CD14-positive monocyte (primary cell): ENCODE results near the gene DAPK1. TPM values are rescaled to one million over a fixed set of nuclear protein-coding genes. Genes with fewer than 3 reads are reported as not detected.

Experiments used
- DNase-seq, 3 donors: peaks; one replicate each; pipeline ENCODE4 v3.0.0-alpha.2; 2011 to 2022
- H2AFZ ChIP-seq: 2 replicates; pipeline ENCODE4 v1.6.0; 2012; ENCODE audit warnings: mild to moderate bottlenecking, low read depth, low read length, inconsistent platforms; ENCODE audit not compliant: insufficient read depth, poor library complexity, severe bottlenecking
- H3K27ac ChIP-seq, 2 donors: 1 replicate in 1 of 2; 2 replicates in 1 of 2; pipeline ENCODE4 v1.5.1; 2012 to 2013; ENCODE audit warnings: low read length in 2 of 2, control low read depth in 1 of 2, inconsistent platforms in 1 of 2, low read depth in 1 of 2, mild to moderate bottlenecking in 1 of 2
- H3K27me3 ChIP-seq, 2 donors: one replicate each; pipeline versions ENCODE4 v1.6.0 to v1.6.1; 2011 to 2013; ENCODE audit warnings: low read length in 2 of 2; ENCODE audit not compliant: control insufficient read depth in 2 of 2, insufficient read depth in 2 of 2
- H3K36me3 ChIP-seq, 2 donors: replicated peaks in 1 of 2; 1 replicate in 1 of 2; 2 replicates in 1 of 2; pipeline versions ENCODE4 v1.5.1 to v1.6.1; 2012 to 2013; ENCODE audit warnings: low read length in 2 of 2, control low read depth in 1 of 2, inconsistent platforms in 1 of 2, mild to moderate bottlenecking in 1 of 2; ENCODE audit not compliant: insufficient read depth in 2 of 2, control insufficient read depth in 1 of 2
- H3K4me1 ChIP-seq, 2 donors: 1 replicate in 1 of 2; 2 replicates in 1 of 2; pipeline versions ENCODE4 v1.5.1 to v1.6.1; 2012 to 2013; ENCODE audit warnings: low read length in 2 of 2, control low read depth in 1 of 2, inconsistent platforms in 1 of 2, mild to moderate bottlenecking in 1 of 2, moderate library complexity in 1 of 2; ENCODE audit not compliant: insufficient read depth in 2 of 2, control insufficient read depth in 1 of 2
- H3K4me2 ChIP-seq: replicated peaks from 2 replicates; pipeline ENCODE3; 2012; ENCODE audit warnings: low read length, moderate library complexity, mild to moderate bottlenecking; ENCODE audit not compliant: poor library complexity, severe bottlenecking; ENCODE audit errors: extremely low read depth
- H3K4me3 ChIP-seq, 3 experiments: fragments of 200-600 bp in 1 of 3; sonication (generic) in 1 of 3; replicated peaks in 1 of 3; 1 replicate in 2 of 3; 2 replicates in 1 of 3; pipeline ENCODE4 v1.5.1; 2011 to 2013; ENCODE audit warnings: low read length in 3 of 3, mild to moderate bottlenecking in 3 of 3, control low read depth in 2 of 3, low read depth in 2 of 3, inconsistent platforms in 1 of 3, moderate library complexity in 1 of 3
- H3K79me2 ChIP-seq: 2 replicates; pipeline ENCODE4 v1.6.0; 2012; ENCODE audit warnings: mild to moderate bottlenecking, control low read depth, inconsistent platforms, low read length, moderate library complexity; ENCODE audit not compliant: insufficient read depth
- H3K9ac ChIP-seq: 2 replicates; pipeline ENCODE4 v1.6.0; 2017; ENCODE audit warnings: low read length, mild to moderate bottlenecking; ENCODE audit not compliant: insufficient read depth, poor library complexity, severe bottlenecking
- H3K9me3 ChIP-seq, 2 donors: replicated peaks in 1 of 2; 1 replicate in 1 of 2; 2 replicates in 1 of 2; pipeline versions ENCODE4 v1.5.1 to v1.6.1; 2012 to 2013; ENCODE audit warnings: low read length in 2 of 2, control low read depth in 1 of 2; ENCODE audit not compliant: control insufficient read depth in 1 of 2, insufficient read depth in 1 of 2
- H4K20me1 ChIP-seq: 2 replicates; pipeline ENCODE4 v1.6.0; 2012; ENCODE audit warnings: mild to moderate bottlenecking, low read length, control low read depth, moderate library complexity; ENCODE audit not compliant: insufficient read depth
- H3K27ac Mint-ChIP-seq, 7 donors: one replicate each; pipeline ENCODE4 v1.8.0; 2020; ENCODE audit warnings: mild to moderate bottlenecking in 7 of 7, mixed read lengths in 7 of 7, moderate library complexity in 6 of 7, inconsistent platforms in 2 of 7
- H3K27me3 Mint-ChIP-seq, 3 donors: one replicate each; pipeline ENCODE4 v1.8.0; 2021 to 2022; ENCODE audit warnings: low read depth in 3 of 3, mild to moderate bottlenecking in 3 of 3, mixed read lengths in 3 of 3, moderate library complexity in 3 of 3, inconsistent platforms in 1 of 3
- H3K36me3 Mint-ChIP-seq, 2 donors: one replicate each; pipeline ENCODE4 v1.8.0; 2020; ENCODE audit warnings: mixed read lengths in 2 of 2, inconsistent platforms in 1 of 2, mild to moderate bottlenecking in 1 of 2
- H3K4me1 Mint-ChIP-seq: one replicate; pipeline ENCODE4 v1.8.0; 2020; ENCODE audit warnings: mild to moderate bottlenecking, mixed read lengths
- H3K4me3 Mint-ChIP-seq, 2 donors: one replicate each; pipeline ENCODE4 v1.8.0; 2020; ENCODE audit warnings: mild to moderate bottlenecking in 2 of 2, mixed read lengths in 2 of 2, moderate library complexity in 1 of 2
- H3K9me3 Mint-ChIP-seq, 7 donors: one replicate each; pipeline ENCODE4 v1.8.0; 2020 to 2022; ENCODE audit warnings: mixed read lengths in 7 of 7, mild to moderate bottlenecking in 6 of 7, moderate library complexity in 6 of 7, inconsistent platforms in 2 of 7
- WGBS: methylation state at CpG from one replicate; pipeline ENCODE4 v1.1.5; 2013; ENCODE audit warnings: missing lambda C conversion rate; ENCODE audit not compliant: insufficient coverage; 5-methylcytosine and 5-hydroxymethylcytosine counted together
- intact Hi-C, 2 donors: fragments of 100-400 bp; cut with micrococcal nuclease; formaldehyde crosslinking; loops; one replicate each; pipeline versions ENCODE4 v1.15.0 to v1.15.1; 2023
- polyA plus RNA-seq, 3 donors: library from polyadenylated mRNA; depleted of rRNA in 1 of 3; unstranded in 2 of 3; stranded (reverse) in 1 of 3; fragments of 300-500 nt in 2 of 3; fragments of >200 nt in 1 of 3; fragmentation: Illumina TruSeq in 2 of 3; gene quantifications; 1 replicate in 2 of 3; 2 replicates in 1 of 3; pipeline ENCODE4 v1.2.3, GENCODE V29; 2012 to 2021
- TF ChIP-seq, protein P1 (sequence below): fragments of 200-600 bp; IDR thresholded peaks from one replicate; pipeline ENCODE4 v1.8.0; 2022; ENCODE audit warnings: antibody characterized with exemption, mild to moderate bottlenecking

Gene DAPK1
- polyA plus RNA-seq, 3 donors = 24.1 to 102 (median 44.4) TPM

DNA sequence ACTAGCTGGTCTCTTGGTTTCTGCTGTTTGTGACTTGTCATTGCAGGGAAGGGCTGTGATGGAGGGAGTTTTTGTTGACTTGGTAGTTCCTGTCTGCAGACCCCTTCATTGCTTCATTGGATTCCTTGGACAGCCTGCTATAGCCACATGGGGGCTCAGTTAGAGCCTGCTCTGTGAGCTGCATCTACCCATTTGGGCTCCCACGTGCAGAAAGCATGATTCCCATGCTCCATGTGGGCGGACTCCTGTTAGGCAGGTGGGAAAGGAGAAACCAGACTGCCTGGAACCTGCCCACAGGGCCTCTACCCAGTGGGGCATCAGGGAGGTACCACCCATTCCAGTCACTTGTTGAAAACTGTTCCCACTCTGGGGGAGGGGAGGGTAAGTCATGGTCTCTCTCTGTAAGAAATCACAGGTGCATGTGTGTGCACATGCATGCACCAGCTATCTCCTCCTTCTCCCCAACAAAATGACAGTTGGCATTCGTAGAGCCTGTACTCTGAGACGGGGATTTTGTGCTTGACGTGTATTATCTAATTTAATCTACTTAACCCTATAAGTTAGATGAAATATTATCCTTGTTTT is 61.0 kb downstream of the DAPK1 start:
- Mint-ChIP-seq H3K27ac (no peak overlapping the region), H3K27me3 (peaks cover 0 to 6% (median 0%) of the 10 kb centered on the region in 3 donors), H3K36me3 (peaks cover 25 to 37% of the 10 kb centered on the region in 2 donors), H3K9me3 (peaks cover 0 to 9% (median 0%) of the 10 kb centered on the region in 7 donors), H3K4me3 (no peak overlapping the region), H3K4me1 (peaks cover 62% of the 10 kb centered on the region)
- no peak for DNase-seq
- H2AFZ ChIP-seq = no peak overlapping the region
- H3K9me3 ChIP-seq = no peaks in the 10 kb centered on the region
- peaks cover 0 to 23% of the 10 kb centered on the region in 2 donors for H3K36me3 ChIP-seq
- no peak overlapping the region for H3K27ac ChIP-seq
- H3K79me2 ChIP-seq = peaks cover 41% of the 10 kb centered on the region
- H3K4me1 ChIP-seq = peaks cover 46 to 55% of the 10 kb centered on the region in 2 donors
- WGBS = 89% methylated on average over 3 of the region's 5 CpGs
- no peak overlapping the region for H3K4me2 ChIP-seq
- TF ChIP-seq, protein P1, sequence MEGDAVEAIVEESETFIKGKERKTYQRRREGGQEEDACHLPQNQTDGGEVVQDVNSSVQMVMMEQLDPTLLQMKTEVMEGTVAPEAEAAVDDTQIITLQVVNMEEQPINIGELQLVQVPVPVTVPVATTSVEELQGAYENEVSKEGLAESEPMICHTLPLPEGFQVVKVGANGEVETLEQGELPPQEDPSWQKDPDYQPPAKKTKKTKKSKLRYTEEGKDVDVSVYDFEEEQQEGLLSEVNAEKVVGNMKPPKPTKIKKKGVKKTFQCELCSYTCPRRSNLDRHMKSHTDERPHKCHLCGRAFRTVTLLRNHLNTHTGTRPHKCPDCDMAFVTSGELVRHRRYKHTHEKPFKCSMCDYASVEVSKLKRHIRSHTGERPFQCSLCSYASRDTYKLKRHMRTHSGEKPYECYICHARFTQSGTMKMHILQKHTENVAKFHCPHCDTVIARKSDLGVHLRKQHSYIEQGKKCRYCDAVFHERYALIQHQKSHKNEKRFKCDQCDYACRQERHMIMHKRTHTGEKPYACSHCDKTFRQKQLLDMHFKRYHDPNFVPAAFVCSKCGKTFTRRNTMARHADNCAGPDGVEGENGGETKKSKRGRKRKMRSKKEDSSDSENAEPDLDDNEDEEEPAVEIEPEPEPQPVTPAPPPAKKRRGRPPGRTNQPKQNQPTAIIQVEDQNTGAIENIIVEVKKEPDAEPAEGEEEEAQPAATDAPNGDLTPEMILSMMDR = no peak
- intact Hi-C loops = loop anchor here (5.0 to 10.0 kb wide), 8 partner anchors 39 to 224 kb away; no protein-coding TSS in a partner anchor
- H3K9ac ChIP-seq = no peak overlapping the region
- H3K4me3 ChIP-seq = no peak overlapping the region
- peaks cover 19% of the 10 kb centered on the region for H4K20me1 ChIP-seq
- H3K27me3 ChIP-seq = no peaks in the 10 kb centered on the region

DNA sequence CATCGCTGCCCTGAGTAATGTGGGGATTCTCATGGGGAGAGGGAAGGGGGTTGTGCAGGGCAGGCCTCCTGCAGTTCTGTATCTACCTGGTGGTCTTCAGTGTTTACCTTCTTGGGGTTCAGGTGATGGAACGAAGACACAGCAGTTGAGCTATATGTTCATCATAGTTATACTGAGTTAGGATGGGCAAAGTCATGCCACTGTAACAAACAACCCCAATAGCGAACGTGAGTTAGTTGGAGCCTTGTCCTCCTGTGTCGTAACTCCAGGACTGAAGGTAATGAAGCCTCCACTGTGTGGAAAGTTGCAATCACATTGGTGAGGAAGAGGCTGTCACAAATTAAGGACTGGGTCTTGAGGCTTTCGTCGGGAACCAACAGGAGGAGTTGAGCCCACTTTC is 64.4 kb downstream of the DAPK1 start:
- Histone ChIP-seq H3K4me3 (no peak overlapping the region), H3K4me2 (no peak overlapping the region), H3K9ac (no peak overlapping the region), H4K20me1 (peaks cover 47% of the 10 kb centered on the region), H3K4me1 (peaks cover 22 to 36% of the 10 kb centered on the region in 2 donors), H3K27me3 (no peaks in the 10 kb centered on the region), H3K79me2 (peaks cover 34% of the 10 kb centered on the region), H3K9me3 (no peaks in the 10 kb centered on the region), H2AFZ (no peak overlapping the region), H3K27ac (no peak overlapping the region), H3K36me3 (peaks cover 0 to 26% of the 10 kb centered on the region in 2 donors)
- Mint-ChIP-seq H3K9me3 (peaks cover 0 to 9% (median 0%) of the 10 kb centered on the region in 7 donors), H3K4me1 (peaks cover 45% of the 10 kb centered on the region), H3K4me3 (no peak overlapping the region), H3K27ac (peak overlapping the region in 2 of 7 donors; percentile 50 to 62), H3K27me3 (peaks cover 0 to 3% (median 2%) of the 10 kb centered on the region in 3 donors), H3K36me3 (peaks cover 43 to 59% of the 10 kb centered on the region in 2 donors)
- intact Hi-C loops = no loop called here
- 50% methylated on average over 2 of the region's 7 CpGs for WGBS
- no peak for DNase-seq
- TF ChIP-seq, protein P1 = no peak
